GM12873 (cell line): ENCODE data around the gene C22orf31.

Experiments used
- TF ChIP-seq, protein P1 (sequence below): IDR thresholded peaks from 2 replicates; pipeline ENCODE4 v1.5.1; 2012; ENCODE audit warnings: low read depth, mild to moderate bottlenecking, moderate library complexity, low read length, control low read depth; ENCODE audit not compliant: insufficient read depth; ENCODE audit errors: missing control alignments

The C22orf31 gene

DNA sequence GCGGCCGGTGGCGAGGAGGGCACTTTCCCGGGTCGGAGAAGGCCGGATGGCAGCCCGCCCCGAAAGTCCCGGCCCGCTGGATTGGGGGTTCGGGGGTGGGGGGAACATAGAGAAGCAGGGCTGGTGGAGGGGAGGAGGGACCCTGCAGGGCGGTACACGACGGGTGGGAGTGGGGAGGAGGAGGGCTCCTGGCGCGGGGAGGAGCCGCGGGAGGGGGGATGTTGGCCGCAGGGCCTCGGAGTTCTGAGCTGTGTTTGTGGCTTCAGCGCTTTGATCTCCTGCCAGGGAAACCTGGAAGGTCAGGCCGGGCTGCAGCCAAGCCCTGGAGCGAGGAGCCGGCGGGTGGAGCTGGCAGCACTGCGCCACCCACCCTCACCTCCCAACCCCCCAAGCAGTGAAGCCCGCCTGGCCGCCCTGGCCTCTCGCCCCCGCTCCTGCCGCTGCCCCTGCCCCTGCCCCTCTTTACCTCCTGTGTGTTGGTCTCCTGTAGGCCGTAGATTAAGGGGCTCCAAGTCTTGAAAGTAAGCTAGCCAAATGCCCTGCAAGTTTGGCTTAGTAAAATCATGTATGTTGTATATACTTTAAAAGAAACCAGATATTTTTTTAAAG is 30.9 kb downstream of the C22orf31 start:
- TF ChIP-seq, protein P1, sequence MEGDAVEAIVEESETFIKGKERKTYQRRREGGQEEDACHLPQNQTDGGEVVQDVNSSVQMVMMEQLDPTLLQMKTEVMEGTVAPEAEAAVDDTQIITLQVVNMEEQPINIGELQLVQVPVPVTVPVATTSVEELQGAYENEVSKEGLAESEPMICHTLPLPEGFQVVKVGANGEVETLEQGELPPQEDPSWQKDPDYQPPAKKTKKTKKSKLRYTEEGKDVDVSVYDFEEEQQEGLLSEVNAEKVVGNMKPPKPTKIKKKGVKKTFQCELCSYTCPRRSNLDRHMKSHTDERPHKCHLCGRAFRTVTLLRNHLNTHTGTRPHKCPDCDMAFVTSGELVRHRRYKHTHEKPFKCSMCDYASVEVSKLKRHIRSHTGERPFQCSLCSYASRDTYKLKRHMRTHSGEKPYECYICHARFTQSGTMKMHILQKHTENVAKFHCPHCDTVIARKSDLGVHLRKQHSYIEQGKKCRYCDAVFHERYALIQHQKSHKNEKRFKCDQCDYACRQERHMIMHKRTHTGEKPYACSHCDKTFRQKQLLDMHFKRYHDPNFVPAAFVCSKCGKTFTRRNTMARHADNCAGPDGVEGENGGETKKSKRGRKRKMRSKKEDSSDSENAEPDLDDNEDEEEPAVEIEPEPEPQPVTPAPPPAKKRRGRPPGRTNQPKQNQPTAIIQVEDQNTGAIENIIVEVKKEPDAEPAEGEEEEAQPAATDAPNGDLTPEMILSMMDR: no peak

GRCh38 chr22:29030016-29030617 is 31.5 kb downstream of the C22orf31 start:
- TF ChIP-seq, protein P1: no peak

DNA sequence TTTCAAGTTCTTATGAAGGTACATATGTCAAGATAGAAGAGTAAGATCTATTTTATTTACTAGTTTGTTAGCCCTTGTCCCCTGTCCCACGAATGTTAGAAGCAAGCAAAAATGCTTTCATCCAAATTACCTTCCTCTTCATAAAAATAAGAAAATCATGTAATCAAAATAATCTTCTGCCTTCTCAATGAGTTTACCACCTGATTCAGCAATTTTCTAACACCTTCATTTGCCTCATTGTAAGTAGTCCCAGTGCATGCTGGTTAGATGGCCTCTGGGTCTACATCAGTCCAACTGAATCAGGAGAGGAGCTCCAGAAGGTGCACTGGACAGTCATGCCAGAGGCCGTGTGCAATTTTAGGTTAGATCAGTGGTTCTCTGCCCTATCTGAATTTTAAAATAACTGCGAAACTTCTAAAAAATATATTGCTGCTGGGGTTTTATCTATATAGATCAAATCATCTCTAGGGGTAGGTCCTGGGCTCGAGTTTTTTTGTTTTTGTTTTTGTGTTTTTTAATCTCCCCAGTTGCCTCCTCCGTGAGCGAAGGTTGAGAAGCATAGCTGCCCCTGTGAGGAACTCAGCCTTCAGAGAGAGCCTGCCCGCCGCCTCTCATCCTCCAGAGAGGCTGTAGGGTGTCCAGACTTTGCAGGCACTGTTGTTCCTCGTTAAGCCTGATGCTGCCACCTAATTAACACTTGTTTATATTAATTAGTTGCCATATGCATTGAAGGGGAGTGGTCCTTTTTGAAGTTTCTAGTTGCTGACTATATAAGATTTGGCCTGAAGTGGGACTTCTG is 32.2 kb downstream of the C22orf31 start:
- TF ChIP-seq, protein P1: no peak

GRCh38 chr22:29028468-29028867 is 33.2 kb downstream of the C22orf31 start:
- TF ChIP-seq, protein P1: no peak

- TF ChIP-seq, protein P1: no peak
These were observed 35.1 kb downstream of the C22orf31 start for GRCh38 chr22:29026579-29026978.

GRCh38 chr22:29023172-29023796 is 38.3 kb downstream of the C22orf31 start:
- TF ChIP-seq, protein P1: no peak

GRCh38 chr22:29022101-29022817 is 39.4 kb downstream of the C22orf31 start:
- TF ChIP-seq, protein P1: no peak
